Smooth muscle cell (in vitro differentiated cells): Measurements from ENCODE around the gene PPP1R13B. TPM values are rescaled to one million over a fixed set of nuclear protein-coding genes. Genes with fewer than 3 reads are reported as not detected.

Source experiments
- DNase-seq: peaks from one replicate; lab custom pipeline; 2025; ENCODE audit not compliant: unreplicated experiment; lab: John Stamatoyannopoulos, UW
- H2AFZ ChIP-seq: fragments of 200-600 bp; sonication (generic); 2 replicates; pipeline ENCODE4 v1.6.0; 2016; ENCODE audit warnings: antibody characterized with exemption, low read depth, mild to moderate bottlenecking
- H3F3A ChIP-seq: fragments of 200-600 bp; sonication (generic); 2 replicates; pipeline ENCODE4 v1.6.0; 2017; ENCODE audit warnings: antibody characterized with exemption, low read depth
- H3K27ac ChIP-seq: fragments of 200-600 bp; sonication (generic); 2 replicates; pipeline ENCODE4 v1.5.1; 2016; ENCODE audit warnings: low read depth, mild to moderate bottlenecking
- H3K27me3 ChIP-seq: fragments of 200-600 bp; sonication (generic); 2 replicates; pipeline ENCODE4 v1.6.1; 2016; ENCODE audit warnings: low read depth, mild to moderate bottlenecking
- H3K36me3 ChIP-seq: fragments of 200-600 bp; sonication (generic); 2 replicates; pipeline ENCODE4 v1.5.1; 2016; ENCODE audit warnings: low read depth
- H3K4me1 ChIP-seq: fragments of 200-600 bp; sonication (generic); 2 replicates; pipeline ENCODE4 v1.5.1; 2016; ENCODE audit warnings: low read depth
- H3K4me2 ChIP-seq: fragments of 200-600 bp; sonication (generic); 2 replicates; pipeline ENCODE4 v1.6.0; 2016; ENCODE audit warnings: mild to moderate bottlenecking
- H3K4me3 ChIP-seq: fragments of 200-600 bp; sonication (generic); 2 replicates; pipeline ENCODE4 v1.5.1; 2016; ENCODE audit warnings: mild to moderate bottlenecking
- H3K79me2 ChIP-seq: fragments of 200-600 bp; sonication (generic); 2 replicates; pipeline ENCODE4 v1.6.0; 2016; ENCODE audit warnings: low read depth, mild to moderate bottlenecking
- H3K9ac ChIP-seq: fragments of 200-600 bp; sonication (generic); 2 replicates; pipeline ENCODE4 v1.6.0; 2016; ENCODE audit warnings: low read depth
- H3K9me3 ChIP-seq: fragments of 200-600 bp; sonication (generic); replicated peaks from 2 replicates; pipeline ENCODE4 v1.5.1; 2016; ENCODE audit warnings: low read depth
- H4K20me1 ChIP-seq: fragments of 200-600 bp; sonication (generic); 2 replicates; pipeline ENCODE4 v1.6.0; 2016; ENCODE audit warnings: low read depth
- CTCF ChIP-seq: fragments of 200-600 bp; sonication (generic); IDR thresholded peaks from 2 replicates; pipeline ENCODE4 v1.5.1; 2017; ENCODE audit warnings: borderline replicate concordance, mild to moderate bottlenecking, antibody characterized with exemption; ENCODE audit not compliant: insufficient read depth, poor library complexity, severe bottlenecking
- WGBS: methylation state at CpG from one replicate; pipeline ENCODE4 v1.1.7; 2016; ENCODE audit warnings: low lambda C conversion rate; 5-methylcytosine and 5-hydroxymethylcytosine counted together
- polyA plus RNA-seq: library from polyadenylated mRNA; unstranded; fragments of >200 nt; fragmentation: Nextera tagmentation; extraction: Ambion mirVana; gene quantifications from 2 replicates; pipeline ENCODE4 v1.2.1, GENCODE V29; 2016
- total RNA-seq: library from RNA; depleted of rRNA; stranded (reverse); fragments of >200 nt; gene quantifications from 2 replicates; pipeline ENCODE4 v1.2.3, GENCODE V29; 2014

The PPP1R13B gene
- total and polyA plus RNA-seq, 2 experiments from 2014 or later, result 2.3 to 4.3 TPM

DNA sequence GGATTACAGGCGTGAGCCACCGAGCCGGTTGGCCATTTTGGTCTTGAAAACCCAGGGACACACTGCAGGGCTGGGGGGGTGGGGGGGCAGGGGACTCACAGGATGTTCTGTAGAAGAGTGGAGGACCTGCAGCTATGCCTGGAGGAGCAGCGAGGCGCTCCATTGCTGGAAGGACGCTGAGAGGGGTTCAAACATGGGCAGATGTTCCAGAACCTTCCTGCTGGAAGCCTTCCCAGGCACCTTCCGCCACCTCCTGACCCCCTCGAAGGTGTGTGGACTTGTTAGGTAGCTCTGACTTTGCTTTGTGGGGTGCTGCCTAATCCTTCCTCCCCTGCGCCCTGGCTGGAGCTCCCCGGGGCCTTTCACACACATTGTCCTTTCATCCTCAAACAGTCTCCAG is 19.6 kb upstream of the PPP1R13B start:
- no peaks in the 10 kb centered on the region for H3F3A ChIP-seq
- peaks cover 2% of the 10 kb centered on the region for H3K4me1 ChIP-seq
- H4K20me1 ChIP-seq, result no peaks in the 10 kb centered on the region
- no peaks in the 10 kb centered on the region for H3K79me2 ChIP-seq
- 95% methylated on average over 10 of the region's 10 CpGs for WGBS
- H3K27ac ChIP-seq, result no peak overlapping the region
- H3K4me2 ChIP-seq, result no peak overlapping the region
- no peaks in the 10 kb centered on the region for H3K27me3 ChIP-seq
- DNase-seq, result no peak
- no peak overlapping the region for H3K4me3 ChIP-seq
- no peak overlapping the region for H3K9ac ChIP-seq
- H2AFZ ChIP-seq, result no peak overlapping the region
- no peaks in the 10 kb centered on the region for H3K9me3 ChIP-seq
- no peak for TF ChIP-seq CTCF
- no peaks in the 10 kb centered on the region for H3K36me3 ChIP-seq

- no peak overlapping the region for H3K4me2 ChIP-seq
- no peaks in the 10 kb centered on the region for H3K4me1 ChIP-seq
- H3K9me3 ChIP-seq, result no peaks in the 10 kb centered on the region
- H3K4me3 ChIP-seq, result no peak overlapping the region
- H3K9ac ChIP-seq, result no peak overlapping the region
- H2AFZ ChIP-seq, result no peak overlapping the region
- 91% methylated on average over 6 of the region's 6 CpGs for WGBS
- no peaks in the 10 kb centered on the region for H4K20me1 ChIP-seq
- no peak for TF ChIP-seq CTCF
- H3K27ac ChIP-seq, result no peak overlapping the region
- no peak for DNase-seq
- no peaks in the 10 kb centered on the region for H3K36me3 ChIP-seq
- no peaks in the 10 kb centered on the region for H3F3A ChIP-seq
- H3K79me2 ChIP-seq, result no peaks in the 10 kb centered on the region
- H3K27me3 ChIP-seq, result no peaks in the 10 kb centered on the region
These were observed 15.9 kb upstream of the PPP1R13B start for GRCh38 chr14:103863245-103863644.

- Histone ChIP-seq H3K4me1 (no peaks in the 10 kb centered on the region), H3K79me2 (no peaks in the 10 kb centered on the region), H3K27me3 (no peaks in the 10 kb centered on the region), H3K4me3 (no peak overlapping the region), H3K9ac (no peak overlapping the region), H3K4me2 (no peak overlapping the region), H4K20me1 (no peaks in the 10 kb centered on the region), H3K36me3 (no peaks in the 10 kb centered on the region), H3F3A (no peaks in the 10 kb centered on the region), H3K9me3 (no peaks in the 10 kb centered on the region), H3K27ac (no peak overlapping the region), H2AFZ (no peak overlapping the region)
- DNase-seq, result no peak
- TF ChIP-seq CTCF, result no peak
- WGBS, result 92% methylated on average over 7 of the region's 7 CpGs
These were observed 15.0 kb upstream of the PPP1R13B start for GRCh38 chr14:103862393-103862782.

GRCh38 chr14:103861413-103862392 is 14.3 kb upstream of the PPP1R13B start:
- Histone ChIP-seq H3K4me2 (no peak overlapping the region), H3K79me2 (no peaks in the 10 kb centered on the region), H4K20me1 (no peaks in the 10 kb centered on the region), H3K4me3 (no peak overlapping the region), H3F3A (no peaks in the 10 kb centered on the region), H3K27ac (no peak overlapping the region), H3K9ac (no peak overlapping the region), H3K36me3 (no peaks in the 10 kb centered on the region), H3K4me1 (no peaks in the 10 kb centered on the region), H3K27me3 (no peaks in the 10 kb centered on the region), H3K9me3 (no peaks in the 10 kb centered on the region), H2AFZ (no peak overlapping the region)
- no peak for DNase-seq
- no peak for TF ChIP-seq CTCF
- 91% methylated on average over 14 of the region's 14 CpGs for WGBS
